SK-N-SH (cell line): Measurements from ENCODE around the gene LRRC8D. TPM values are rescaled to one million over a fixed set of nuclear protein-coding genes. Genes with fewer than 3 reads are reported as not detected.

Experiments used
- CTCF ChIA-PET: fragments of 300-600, 350-600 bp; formaldehyde crosslinking; extraction: SDS; loops from one replicate; lab custom pipeline; 2021; lab: Yijun Ruan, JAX
- POLR2A ChIA-PET: fragments of 350-600 bp; sonication (Branson Sonifier 250); formaldehyde crosslinking; extraction: SDS; loops from one replicate; lab custom pipeline; 2020; ENCODE audit warnings: antibody characterized with exemption, inconsistent platforms; lab: Yijun Ruan, JAX
- DNase-seq: peaks from one replicate; pipeline ENCODE4 v3.0.0; 2012
- H2AFZ ChIP-seq: fragments of 200-600 bp; sonication (generic); 2 replicates; pipeline ENCODE4 v1.8.1; 2016; ENCODE audit warnings: antibody characterized with exemption, mild to moderate bottlenecking, low read depth
- H3F3A ChIP-seq: fragments of 200-600 bp; sonication (generic); replicated peaks from 2 replicates; pipeline ENCODE3; 2016; ENCODE audit warnings: antibody characterized with exemption, mild to moderate bottlenecking; ENCODE audit not compliant: insufficient read depth
- H3K27ac ChIP-seq, 2 experiments: fragments of 200-500 bp in 1 of 2; fragments of 200-600 bp in 1 of 2; sonication (Bioruptor generic) in 1 of 2; sonication (generic), shearing (Covaris generic) in 1 of 2; 2 replicates each; pipeline versions ENCODE4 v1.5.1 to v1.6.1; 2014 to 2016; ENCODE audit warnings: low read depth in 2 of 2, inconsistent platforms in 1 of 2, low read length in 1 of 2, mild to moderate bottlenecking in 1 of 2, mixed read lengths in 1 of 2
- H3K27me3 ChIP-seq: fragments of 200-600 bp; sonication (generic), shearing (Covaris generic); 2 replicates; pipeline ENCODE4 v1.6.1; 2016; ENCODE audit warnings: mixed run types; ENCODE audit not compliant: insufficient read depth
- H3K36me3 ChIP-seq, 2 experiments: fragments of 200-500 bp in 1 of 2; fragments of 200-600 bp in 1 of 2; sonication (Bioruptor generic) in 1 of 2; sonication (generic) in 1 of 2; replicated peaks in 1 of 2; 2 replicates each; pipeline versions ENCODE3 to v1.5.1; 2014 to 2016; ENCODE audit warnings: low read length in 1 of 2, mild to moderate bottlenecking in 1 of 2; ENCODE audit not compliant: insufficient read depth in 2 of 2, control insufficient read depth in 1 of 2
- H3K4me1 ChIP-seq, 2 experiments: fragments of 200-500 bp in 1 of 2; fragments of 200-600 bp in 1 of 2; sonication (Bioruptor generic) in 1 of 2; sonication (generic), shearing (Covaris generic) in 1 of 2; 2 replicates each; pipeline versions ENCODE4 v1.5.1 to v1.6.1; 2014 to 2016; ENCODE audit warnings: low read depth in 1 of 2, low read length in 1 of 2, mixed run types in 1 of 2; ENCODE audit not compliant: insufficient read depth in 2 of 2, control insufficient read depth in 1 of 2
- H3K4me2 ChIP-seq: fragments of 200-600 bp; sonication (generic), shearing (Covaris generic); 2 replicates; pipeline ENCODE4 v1.6.1; 2017; ENCODE audit warnings: mixed run types
- H3K4me3 ChIP-seq, 2 experiments: fragments of 200-500 bp in 1 of 2; fragments of 200-600 bp in 1 of 2; sonication (Bioruptor generic) in 1 of 2; sonication (generic), shearing (Covaris generic) in 1 of 2; 2 replicates each; pipeline versions ENCODE4 v1.5.1 to v1.8.1; 2014 to 2016; ENCODE audit warnings: low read depth in 2 of 2, inconsistent platforms in 1 of 2, low read length in 1 of 2, mild to moderate bottlenecking in 1 of 2, mixed read lengths in 1 of 2, moderate library complexity in 1 of 2
- H3K79me2 ChIP-seq: fragments of 200-600 bp; sonication (generic); 2 replicates; pipeline ENCODE4 v1.8.1; 2017; ENCODE audit warnings: mild to moderate bottlenecking; ENCODE audit not compliant: insufficient read depth
- H3K9ac ChIP-seq: fragments of 200-600 bp; sonication (generic); 2 replicates; pipeline ENCODE4 v1.6.1; 2017; ENCODE audit warnings: mixed run types
- H3K9me2 ChIP-seq: fragments of 200-600 bp; sonication (generic); 2 replicates; pipeline ENCODE4 v1.6.1; 2017; ENCODE audit warnings: mixed run types
- H3K9me3 ChIP-seq: fragments of 200-600 bp; sonication (generic); 2 replicates; pipeline ENCODE4 v1.6.1; 2017; ENCODE audit warnings: mixed run types, mild to moderate bottlenecking, moderate library complexity
- H4K20me1 ChIP-seq: fragments of 200-600 bp; sonication (generic); 2 replicates; pipeline ENCODE4 v1.6.1; 2017; ENCODE audit warnings: mild to moderate bottlenecking, mixed run types; ENCODE audit not compliant: insufficient read depth
- CTCF ChIP-seq: fragments of 200-600 bp; sonication (generic); IDR thresholded peaks from 2 replicates; pipeline ENCODE4 v1.6.1; 2017; ENCODE audit warnings: antibody characterized with exemption, mild to moderate bottlenecking, moderate library complexity
- ELF1 ChIP-seq: IDR thresholded peaks from 2 replicates; pipeline ENCODE4 v1.4.0; 2012
- EP300 ChIP-seq, 2 experiments: IDR thresholded peaks; 2 replicates each; pipeline versions ENCODE4 v1.4.0 to v1.6.1; 2012; ENCODE audit warnings: borderline replicate concordance in 1 of 2, low read depth in 1 of 2, low read length in 1 of 2
- FOSL2 ChIP-seq: IDR thresholded peaks from 2 replicates; pipeline ENCODE4 v1.4.0; 2012; ENCODE audit warnings: low read depth, mild to moderate bottlenecking, moderate library complexity, borderline replicate concordance
- FOXM1 ChIP-seq: IDR thresholded peaks from 2 replicates; pipeline ENCODE4 v1.4.0; 2012; ENCODE audit warnings: low read depth, mild to moderate bottlenecking
- GABPA ChIP-seq: IDR thresholded peaks from 2 replicates; pipeline ENCODE4 v1.4.0; 2012; ENCODE audit warnings: low read depth, mild to moderate bottlenecking
- MEF2A ChIP-seq: IDR thresholded peaks from 2 replicates; pipeline ENCODE4 v1.4.0; 2012; ENCODE audit warnings: low read depth, borderline replicate concordance
- MXI1 ChIP-seq: IDR thresholded peaks from 2 replicates; pipeline ENCODE4 v1.6.1; 2012; ENCODE audit warnings: mild to moderate bottlenecking, low read depth, low read length, improper control_type of control experiment
- NFIC ChIP-seq: IDR thresholded peaks from 2 replicates; pipeline ENCODE4 v1.4.0; 2012; ENCODE audit warnings: borderline replicate concordance
- PBX3 ChIP-seq: IDR thresholded peaks from 2 replicates; pipeline ENCODE4; 2012
- RAD21 ChIP-seq: IDR thresholded peaks from 2 replicates; pipeline ENCODE4 v1.6.1; 2012; ENCODE audit warnings: mild to moderate bottlenecking, low read length
- USF1 ChIP-seq: IDR thresholded peaks from 2 replicates; pipeline ENCODE4 v1.4.0; 2012; ENCODE audit warnings: low read depth, borderline replicate concordance
- YY1 ChIP-seq: IDR thresholded peaks from 2 replicates; pipeline ENCODE4 v1.4.0; 2012; ENCODE audit warnings: low read depth, mild to moderate bottlenecking
- ZBTB33 ChIP-seq: IDR thresholded peaks from 2 replicates; pipeline ENCODE4 v1.4.0; 2012; ENCODE audit warnings: low read depth, borderline replicate concordance
- whole genome bisulfite sequencing: methylation state at CpG from one replicate; pipeline ENCODE4 v1.1.6; 2017; ENCODE audit warnings: low lambda C conversion rate; 5-methylcytosine and 5-hydroxymethylcytosine counted together
- polyA plus RNA-seq, 3 experiments: library from polyadenylated mRNA; depleted of rRNA; stranded (reverse); fragments of >200 nt; gene quantifications; 2 replicates each; pipeline ENCODE4 v1.2.3, GENCODE V29; 2012
- TF ChIP-seq, protein P1 (sequence below): IDR thresholded peaks from 2 replicates; pipeline ENCODE4 v1.6.1; 2012; ENCODE audit warnings: mild to moderate bottlenecking, low read depth, low read length, moderate library complexity
- TF ChIP-seq, protein P2 (sequence below): fragments of 150-350 bp; IDR thresholded peaks from 2 replicates; pipeline ENCODE4 v1.6.1; 2016; ENCODE audit warnings: mild to moderate bottlenecking, low read depth, low read length

Gene LRRC8D
- polyA plus RNA-seq, 1 of the 3 experiments (the other 2 are of a cell fraction): 15.0 TPM

DNA sequence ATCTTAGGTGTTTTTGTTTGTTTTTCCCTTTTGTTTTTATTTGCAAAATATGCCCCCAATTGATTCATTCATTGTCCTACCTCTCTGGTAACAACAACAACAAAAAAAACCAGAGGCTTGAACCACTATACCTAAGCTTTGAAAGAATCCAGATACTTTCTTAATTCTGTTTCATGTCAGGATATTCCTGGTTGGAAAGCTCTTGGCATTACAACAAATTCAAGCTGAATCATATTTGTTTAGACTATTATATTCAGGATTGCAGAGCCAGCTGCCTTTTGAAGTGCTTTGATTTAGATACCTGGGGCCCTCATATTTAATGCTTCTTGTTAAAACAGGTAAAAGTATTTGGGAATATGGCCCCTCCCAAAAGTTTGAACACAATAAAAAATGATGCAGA, 151.2 kb downstream of the LRRC8D start:
- Histone ChIP-seq H3K4me3 (no peak overlapping the region), H3K9me3 (no peaks in the 10 kb centered on the region), H3K79me2 (no peaks in the 10 kb centered on the region), H2AFZ (no peak overlapping the region), H3K27ac (no peak overlapping the region), H3K9me2 (no peaks in the 10 kb centered on the region), H3K4me2 (no peak overlapping the region), H3K36me3 (no peaks in the 10 kb centered on the region), H3K27me3 (no peaks in the 10 kb centered on the region), H3K9ac (no peak overlapping the region), H3K4me1 (peaks cover 0 to 6% of the 10 kb centered on the region in 2 experiments; a peak in 2 of 4 replicates), H3F3A (no peaks in the 10 kb centered on the region), H4K20me1 (no peaks in the 10 kb centered on the region)
- DNase-seq: no peak
- POLR2A ChIA-PET: no interaction called here
- no peak for TF ChIP-seq GABPA
- no peak for TF ChIP-seq CTCF
- CTCF ChIA-PET: interaction anchor here (1.4 to 1.8 kb wide), 3 partner anchors 16 to 178 kb away, joined by 4 to 7 read pairs (median 5); no protein-coding TSS in a partner anchor

- Histone ChIP-seq H3K9me3 (no peaks in the 10 kb centered on the region), H2AFZ (no peak overlapping the region), H3K36me3 (no peaks in the 10 kb centered on the region), H3K27me3 (no peaks in the 10 kb centered on the region), H3F3A (no peaks in the 10 kb centered on the region), H3K4me3 (no peak overlapping the region), H3K9me2 (no peaks in the 10 kb centered on the region), H3K4me2 (no peak overlapping the region), H3K4me1 (peaks cover 0 to 6% of the 10 kb centered on the region in 2 experiments; a peak in 2 of 4 replicates), H3K79me2 (no peaks in the 10 kb centered on the region), H3K9ac (no peak overlapping the region), H3K27ac (no peak overlapping the region), H4K20me1 (no peaks in the 10 kb centered on the region)
- no peak for DNase-seq
- ChIA-PET CTCF (interaction anchor here (1.8 kb wide), 1 partner anchor 169 kb away, joined by 7 read pairs; no protein-coding TSS in a partner anchor), POLR2A (no interaction called here)
- 91% methylated on average over 8 of the region's 8 CpGs for WGBS
- no peak for TF ChIP-seq NFIC
- TF ChIP-seq MXI1: no peak
- no peak for TF ChIP-seq RAD21
- no peak for TF ChIP-seq ELF1
- TF ChIP-seq, protein P1, sequence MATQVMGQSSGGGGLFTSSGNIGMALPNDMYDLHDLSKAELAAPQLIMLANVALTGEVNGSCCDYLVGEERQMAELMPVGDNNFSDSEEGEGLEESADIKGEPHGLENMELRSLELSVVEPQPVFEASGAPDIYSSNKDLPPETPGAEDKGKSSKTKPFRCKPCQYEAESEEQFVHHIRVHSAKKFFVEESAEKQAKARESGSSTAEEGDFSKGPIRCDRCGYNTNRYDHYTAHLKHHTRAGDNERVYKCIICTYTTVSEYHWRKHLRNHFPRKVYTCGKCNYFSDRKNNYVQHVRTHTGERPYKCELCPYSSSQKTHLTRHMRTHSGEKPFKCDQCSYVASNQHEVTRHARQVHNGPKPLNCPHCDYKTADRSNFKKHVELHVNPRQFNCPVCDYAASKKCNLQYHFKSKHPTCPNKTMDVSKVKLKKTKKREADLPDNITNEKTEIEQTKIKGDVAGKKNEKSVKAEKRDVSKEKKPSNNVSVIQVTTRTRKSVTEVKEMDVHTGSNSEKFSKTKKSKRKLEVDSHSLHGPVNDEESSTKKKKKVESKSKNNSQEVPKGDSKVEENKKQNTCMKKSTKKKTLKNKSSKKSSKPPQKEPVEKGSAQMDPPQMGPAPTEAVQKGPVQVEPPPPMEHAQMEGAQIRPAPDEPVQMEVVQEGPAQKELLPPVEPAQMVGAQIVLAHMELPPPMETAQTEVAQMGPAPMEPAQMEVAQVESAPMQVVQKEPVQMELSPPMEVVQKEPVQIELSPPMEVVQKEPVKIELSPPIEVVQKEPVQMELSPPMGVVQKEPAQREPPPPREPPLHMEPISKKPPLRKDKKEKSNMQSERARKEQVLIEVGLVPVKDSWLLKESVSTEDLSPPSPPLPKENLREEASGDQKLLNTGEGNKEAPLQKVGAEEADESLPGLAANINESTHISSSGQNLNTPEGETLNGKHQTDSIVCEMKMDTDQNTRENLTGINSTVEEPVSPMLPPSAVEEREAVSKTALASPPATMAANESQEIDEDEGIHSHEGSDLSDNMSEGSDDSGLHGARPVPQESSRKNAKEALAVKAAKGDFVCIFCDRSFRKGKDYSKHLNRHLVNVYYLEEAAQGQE: no peak
- TF ChIP-seq YY1: no peak
- TF ChIP-seq MEF2A: no peak
- no peak for TF ChIP-seq ZBTB33
- no peak for TF ChIP-seq USF1
- no peak for TF ChIP-seq FOSL2
- no peak for TF ChIP-seq FOXM1
- no peak for TF ChIP-seq PBX3
- no peak for TF ChIP-seq EP300 (IDR thresholded peaks at IDR 0.05; ENCODE audit: borderline replicate concordance in 1 of 2, low read depth in 1 of 2, low read length in 1 of 2)
- TF ChIP-seq, protein P2, sequence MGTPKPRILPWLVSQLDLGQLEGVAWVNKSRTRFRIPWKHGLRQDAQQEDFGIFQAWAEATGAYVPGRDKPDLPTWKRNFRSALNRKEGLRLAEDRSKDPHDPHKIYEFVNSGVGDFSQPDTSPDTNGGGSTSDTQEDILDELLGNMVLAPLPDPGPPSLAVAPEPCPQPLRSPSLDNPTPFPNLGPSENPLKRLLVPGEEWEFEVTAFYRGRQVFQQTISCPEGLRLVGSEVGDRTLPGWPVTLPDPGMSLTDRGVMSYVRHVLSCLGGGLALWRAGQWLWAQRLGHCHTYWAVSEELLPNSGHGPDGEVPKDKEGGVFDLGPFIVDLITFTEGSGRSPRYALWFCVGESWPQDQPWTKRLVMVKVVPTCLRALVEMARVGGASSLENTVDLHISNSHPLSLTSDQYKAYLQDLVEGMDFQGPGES: no peak
These were observed 152.8 kb downstream of the LRRC8D start for GRCh38 chr1:89973471-89974127.
